ENCODE data around the gene EMC6.
"Not testable (repeated sequence)": the region's sequence is repeated elsewhere in the genome, so short reads cannot be mapped to it uniquely, and the experiment has no call there.

EMC6 gene

DNA sequence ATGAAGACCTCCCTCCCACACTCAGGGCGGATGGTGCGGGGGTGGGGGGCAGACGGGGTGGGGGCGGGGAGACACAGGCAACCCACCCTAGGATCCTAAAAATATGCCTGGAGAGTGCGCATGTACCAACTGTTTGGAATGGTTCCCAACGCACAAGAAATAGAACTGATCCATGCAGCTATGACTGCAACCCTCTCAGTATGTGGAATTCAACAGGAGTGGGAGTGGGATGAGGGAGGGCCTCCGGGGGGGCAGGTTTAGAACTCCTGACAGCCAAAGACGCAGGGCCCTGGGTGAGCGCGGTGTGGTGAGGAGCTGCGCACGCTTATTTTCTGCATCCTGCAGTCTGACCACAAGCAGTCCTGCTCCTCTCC is 28.5 kb downstream of the EMC6 start:
- DNase-seq (ENCODE audit: low read depth, low spot score), result no peak

DNA sequence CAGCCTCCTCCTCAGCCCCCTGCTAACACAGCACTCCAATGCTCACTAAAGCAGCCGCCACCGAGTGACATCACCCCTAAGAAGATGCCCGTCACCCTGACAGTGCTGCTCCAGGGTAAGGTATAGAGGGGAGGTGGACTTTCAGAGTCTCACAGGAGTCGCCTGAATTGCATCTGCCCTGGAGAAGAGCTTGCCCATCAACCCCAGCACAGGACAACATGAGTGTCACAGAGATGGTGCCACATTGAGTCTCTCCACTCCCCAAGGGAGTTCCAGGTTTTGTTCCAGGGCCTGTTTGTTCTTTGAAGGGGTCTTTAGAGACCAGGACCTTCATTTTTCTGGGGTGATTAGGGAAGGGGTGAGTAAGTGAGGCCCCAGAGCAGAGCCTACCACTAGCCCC is 29.5 kb downstream of the EMC6 start:
- DNase-seq (ENCODE audit: low read depth, low spot score), result no peak
- H3K4me3 ChIP-seq (ENCODE audit: low read length), result no peak overlapping the region

More for the DNA sequence above, 28.5 kb downstream of the EMC6 start:
- no peak overlapping the region for H3K4me3 ChIP-seq (ENCODE audit: low read length)

DNA sequence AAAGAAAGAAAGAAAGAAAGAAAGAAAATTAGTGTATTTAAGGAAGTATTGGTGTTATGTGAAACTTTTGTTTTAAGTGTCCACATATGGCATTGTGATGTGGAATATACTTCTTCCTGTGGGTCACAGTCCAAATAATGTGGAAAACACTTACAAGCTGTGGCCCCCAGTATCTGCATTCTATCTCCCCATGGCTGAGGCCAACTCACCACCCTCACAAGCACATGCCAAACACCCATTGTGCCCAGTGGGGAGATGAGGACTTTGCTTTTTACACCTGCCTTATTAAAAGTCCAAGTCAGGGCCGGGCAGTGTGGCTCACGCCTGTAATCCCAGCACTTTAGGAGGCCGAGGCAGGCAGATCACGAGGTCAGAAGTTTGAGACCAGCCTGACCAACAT is 31.3 kb downstream of the EMC6 start:
- H3K4me3 ChIP-seq (ENCODE audit: low read length), result no peak overlapping the region
- no peak for DNase-seq (ENCODE audit: low read depth, low spot score)

DNA sequence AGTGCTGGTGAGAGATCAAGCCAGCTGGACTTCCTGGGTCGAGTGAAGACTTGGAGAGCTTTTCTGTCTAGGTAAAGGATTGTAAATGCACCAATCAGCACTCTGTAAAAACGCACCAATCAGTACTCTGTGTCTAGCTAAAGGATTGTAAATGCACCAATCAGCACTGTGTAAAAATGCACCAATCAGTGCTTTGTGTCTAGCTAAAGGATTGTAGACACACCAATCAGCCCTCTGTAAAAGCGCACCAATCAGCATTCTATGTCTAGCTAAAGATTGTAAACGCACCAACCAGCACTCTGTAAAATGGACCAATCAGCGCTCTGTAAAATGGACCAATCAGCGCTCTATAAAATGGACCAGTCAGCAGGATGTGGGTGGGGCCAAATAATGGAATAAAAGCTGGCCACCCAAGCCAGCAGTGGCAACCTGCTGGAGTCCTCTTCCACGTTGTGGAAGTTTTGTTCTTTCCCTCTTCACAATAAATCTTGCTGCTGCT is 33.5 kb downstream of the EMC6 start:
- DNase-seq (ENCODE audit: low read depth, low spot score); H3K4me3 ChIP-seq (ENCODE audit: low read length): not testable (repeated sequence)

DNA sequence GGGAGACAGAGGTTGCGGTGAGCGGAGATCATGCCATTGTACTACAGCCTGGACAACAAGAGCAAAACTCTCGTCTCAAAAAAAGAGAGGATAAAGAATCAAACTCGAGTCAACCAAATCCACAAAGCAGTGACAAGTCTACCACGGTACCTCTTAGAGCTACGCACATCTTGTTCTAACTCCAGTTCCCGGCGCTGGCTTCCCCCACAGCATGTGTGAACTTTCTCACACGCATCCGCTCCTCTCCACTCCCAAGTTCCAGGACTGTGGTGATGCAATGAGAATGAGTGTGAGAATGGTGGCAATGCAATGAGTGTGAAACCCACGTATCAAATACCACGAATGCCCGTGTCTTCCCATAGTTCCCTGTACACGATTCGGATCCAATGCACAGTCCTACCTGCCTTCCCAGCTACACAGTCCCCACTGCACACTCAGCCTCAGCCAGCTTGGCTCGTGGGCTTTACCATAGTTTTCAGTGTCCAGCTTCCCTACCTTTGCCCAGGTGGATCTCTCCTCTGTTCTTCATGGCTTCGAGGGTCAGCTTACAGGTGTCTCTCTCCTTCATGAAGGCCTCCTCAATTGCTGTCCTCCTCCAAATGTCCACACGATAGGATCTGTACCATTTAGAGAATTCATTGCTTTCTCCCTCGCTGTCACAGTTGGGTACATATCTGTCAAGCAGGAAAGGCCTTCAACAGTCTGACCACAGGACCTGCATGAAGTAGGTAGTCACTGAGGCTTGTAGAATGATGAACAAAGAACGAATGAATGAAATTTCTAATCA is 36.5 kb downstream of the EMC6 start:
- no peak for DNase-seq (ENCODE audit: low read depth, low spot score)
- no peak overlapping the region for H3K4me3 ChIP-seq (ENCODE audit: low read length)

DNA sequence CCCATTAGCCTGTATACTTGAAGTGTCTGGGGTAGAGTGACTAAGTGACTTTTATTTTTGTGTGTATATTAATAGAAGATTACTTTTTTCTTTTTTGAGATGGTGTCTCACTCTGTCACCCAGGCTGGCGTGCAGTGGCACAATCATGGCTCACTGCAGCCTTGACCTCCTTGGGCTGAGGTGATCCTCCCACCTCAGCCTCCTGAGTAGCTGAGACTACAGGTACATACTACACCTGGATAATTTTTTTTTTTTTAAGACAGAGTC is 37.0 kb downstream of the EMC6 start:
- DNase-seq (ENCODE audit: low read depth, low spot score); H3K4me3 ChIP-seq (ENCODE audit: low read length): not testable (repeated sequence)

DNA sequence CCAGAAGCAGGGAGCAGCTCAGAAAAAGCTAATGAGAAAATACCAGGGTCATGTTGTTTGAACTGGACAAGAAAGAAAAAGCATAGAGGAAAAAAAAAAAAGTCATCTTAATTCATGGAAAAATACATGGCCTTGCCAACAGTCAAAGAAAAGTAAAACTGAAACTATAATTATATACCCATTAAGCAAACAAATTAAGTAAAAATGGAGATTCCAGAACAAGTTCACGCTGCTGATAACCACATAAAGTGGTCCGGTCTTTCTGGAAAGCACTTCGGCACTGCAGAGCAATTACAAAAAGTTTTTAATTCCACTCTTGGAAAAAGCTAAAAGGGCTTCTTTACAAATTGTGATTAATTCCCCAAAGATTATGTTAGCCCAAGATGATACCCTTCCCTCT is 39.8 kb downstream of the EMC6 start:
- H3K4me3 ChIP-seq (ENCODE audit: low read length), result no peak overlapping the region
- no peak for DNase-seq (ENCODE audit: low read depth, low spot score)

DNA sequence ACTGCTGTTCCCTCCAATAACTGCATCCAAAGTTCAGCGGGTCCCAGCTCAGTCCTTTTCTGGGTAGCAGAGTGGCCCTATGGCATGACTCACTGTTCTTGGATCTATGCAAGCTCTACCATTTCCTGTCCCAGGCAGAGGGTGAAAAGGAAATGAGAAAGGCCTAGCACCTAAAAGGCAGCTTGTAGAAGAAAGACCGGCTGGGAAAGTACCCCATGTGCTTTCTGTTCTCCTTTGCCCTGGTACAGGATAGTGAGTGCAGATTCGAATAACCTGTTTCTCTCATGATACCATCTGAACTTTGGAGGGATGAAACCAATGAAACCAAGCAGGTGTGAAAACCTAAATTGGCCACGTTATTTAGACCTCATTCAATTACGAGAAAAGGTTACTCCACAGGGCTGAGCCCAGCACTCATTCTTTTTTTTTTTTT is 42.4 kb downstream of the EMC6 start:
- H3K4me3 ChIP-seq (ENCODE audit: low read length), result peak overlapping the region; percentile 30
- peak; percentile 95 for DNase-seq (ENCODE audit: low read depth, low spot score)

DNA sequence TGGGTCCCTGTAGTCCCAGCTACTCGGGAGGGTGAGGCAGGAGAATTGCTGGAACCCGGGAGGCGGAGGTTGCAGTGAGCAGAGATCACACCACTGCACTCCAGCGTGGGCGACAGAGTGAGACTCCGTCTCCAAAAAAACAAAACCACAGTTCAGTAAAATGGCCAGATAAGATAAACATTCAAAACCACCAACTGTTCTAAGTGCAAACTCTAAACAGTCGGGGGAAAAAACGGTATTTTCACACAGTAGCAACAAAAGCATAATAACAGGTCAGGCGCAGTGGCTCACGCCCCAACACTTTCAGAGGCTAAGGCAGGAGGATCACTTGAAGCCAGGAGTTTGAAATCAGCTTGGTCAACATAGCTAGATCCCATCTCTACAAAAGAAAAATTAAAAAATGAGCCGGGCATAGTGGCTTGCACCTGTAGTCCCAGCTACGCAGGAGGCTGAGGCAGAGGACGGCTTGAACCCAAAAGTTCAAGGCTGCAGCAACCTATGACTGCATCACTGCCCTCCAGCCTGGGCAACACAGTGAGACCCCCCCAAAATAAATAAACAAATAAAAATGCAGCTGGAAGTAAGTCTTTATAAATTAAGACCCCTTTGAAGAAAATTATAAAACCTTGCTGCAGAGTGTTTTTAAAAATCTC is 44.3 kb downstream of the EMC6 start:
- DNase-seq (ENCODE audit: low read depth, low spot score), result peak; percentile 80
- H3K4me3 ChIP-seq (ENCODE audit: low read length), result no peak overlapping the region

DNA sequence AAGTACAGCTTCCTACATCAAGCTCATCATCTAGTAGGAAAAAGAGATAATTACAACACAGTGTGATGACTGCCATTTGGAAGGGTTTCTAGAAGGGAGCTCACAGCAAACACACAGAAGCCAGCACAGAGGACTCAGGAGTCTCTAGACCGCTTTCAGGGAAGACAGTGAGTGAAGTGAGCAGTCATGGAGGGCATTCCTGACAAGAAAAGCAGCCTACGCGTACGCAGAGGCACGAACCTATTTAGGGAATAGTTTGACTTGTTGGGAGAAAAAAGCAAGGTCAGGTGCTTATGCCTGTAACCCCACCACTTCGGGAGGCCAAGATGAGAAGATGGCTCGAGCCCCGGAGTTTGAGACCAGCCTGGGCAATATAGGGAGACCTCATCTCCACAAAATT is 46.7 kb downstream of the EMC6 start:
- DNase-seq (ENCODE audit: low read depth, low spot score), result no peak
- H3K4me3 ChIP-seq (ENCODE audit: low read length), result no peak overlapping the region

DNA sequence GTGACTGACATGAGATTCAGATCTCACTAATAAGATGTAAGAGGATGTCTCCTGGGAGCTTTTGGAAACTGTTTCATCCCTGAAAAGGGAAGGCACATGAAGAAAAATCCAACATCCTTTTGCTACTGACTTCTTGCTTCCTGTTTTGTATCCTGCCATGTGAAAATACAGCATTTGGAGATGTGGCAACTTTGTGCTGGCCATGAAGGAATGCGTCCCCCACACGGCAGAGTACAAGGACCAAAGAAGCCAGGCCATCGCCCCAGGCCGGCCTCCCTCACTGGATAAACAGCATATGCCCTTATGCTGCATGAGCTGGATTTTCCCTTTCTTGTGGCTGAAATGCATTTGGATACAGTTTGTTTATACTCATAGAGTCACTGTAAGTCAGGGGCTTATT is 49.6 kb downstream of the EMC6 start:
- H3K4me3 ChIP-seq (ENCODE audit: low read length), result no peak overlapping the region
- DNase-seq (ENCODE audit: low read depth, low spot score), result no peak

DNA sequence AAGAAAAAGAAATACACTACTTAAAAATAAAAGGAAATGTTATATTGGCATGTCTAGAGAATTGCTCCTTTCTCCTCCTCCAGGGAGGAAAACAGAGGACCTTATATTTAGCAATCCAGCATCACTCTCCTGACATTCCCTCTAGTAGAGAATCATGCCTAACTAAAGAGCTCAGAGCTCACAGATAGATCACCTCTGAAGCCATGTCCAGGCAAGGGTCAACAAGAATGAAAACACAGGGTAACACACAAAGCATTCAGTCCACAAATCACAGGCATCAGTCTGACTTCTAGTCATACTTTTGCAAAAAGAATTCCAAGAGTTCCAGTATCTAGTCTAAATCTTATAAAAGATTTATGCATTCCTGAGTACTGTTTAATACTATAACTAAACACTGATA is 50.7 kb downstream of the EMC6 start:
- H3K4me3 ChIP-seq (ENCODE audit: low read length), result no peak overlapping the region
- no peak for DNase-seq (ENCODE audit: low read depth, low spot score)

Measured in Jurkat, Clone E6-1 (cell line).